HepG2 (cell line): ENCODE data around the gene STAM. TPM values are rescaled to one million over a fixed set of nuclear protein-coding genes. Genes with fewer than 3 reads are reported as not detected.

ENCODE experiments used
- ATAC-seq: fragments of 200-7000 bp; cut with Tn5 transposase; 3 replicates; pipeline ENCODE4 v1.9.1; 2020; ENCODE audit warnings: mild to moderate bottlenecking, moderate library complexity
- BruUV-seq: library from RNA; stranded (reverse); fragments of 400-500 nt; replicated peaks from 2 replicates; lab custom pipeline; 2021; lab: Mats Ljungman, UMichigan
- CTCF ChIA-PET: fragments of 300-600 bp; formaldehyde crosslinking; extraction: SDS; loops from one replicate; lab custom pipeline; 2021; ENCODE audit warnings: low total read pairs, inconsistent platforms, low intra/inter-chr PET ratio; lab: Yijun Ruan, JAX
- POLR2A ChIA-PET: fragments of 350-600 bp; sonication (Branson Sonifier 250); formaldehyde crosslinking; loops from one replicate; lab custom pipeline; 2020; ENCODE audit warnings: antibody characterized with exemption, inconsistent platforms; lab: Yijun Ruan, JAX
- DNase-seq: peaks from one replicate; pipeline ENCODE4 v3.0.0-alpha.2; 2015; ENCODE audit warnings: low spot score
- FAIRE-seq: peaks from 3 replicates; lab custom pipeline; 2011; peaks lifted over from hg19 to GRCh38; lab: Jason Lieb, UNC
- H2AFZ ChIP-seq: one replicate; pipeline ENCODE4 v1.6.1; 2011; ENCODE audit warnings: low read length, inconsistent platforms
- H3K27ac ChIP-seq: fragments of 300-600 bp; 3 replicates; pipeline ENCODE4 v1.8.0; 2011; ENCODE audit warnings: mixed run types, mild to moderate bottlenecking, mixed read lengths, low read length, inconsistent platforms; ENCODE audit not compliant: insufficient read depth; ENCODE audit errors: extremely low read length
- H3K27me3 ChIP-seq, 2 experiments: fragments of 200-600 bp in 1 of 2; 2 replicates in 1 of 2; 3 replicates in 1 of 2; pipeline versions ENCODE4 v1.6.0 to v1.8.0; 2011; ENCODE audit warnings: low read length in 2 of 2, mild to moderate bottlenecking in 2 of 2, moderate library complexity in 2 of 2, inconsistent platforms in 1 of 2; ENCODE audit not compliant: insufficient read depth in 2 of 2, control insufficient read depth in 1 of 2
- H3K36me3 ChIP-seq, 2 experiments: fragments of 200-600 bp in 1 of 2; replicated peaks in 1 of 2; 2 replicates in 1 of 2; 3 replicates in 1 of 2; pipeline versions ENCODE4 v1.5.1 to v1.8.0; 2011; ENCODE audit warnings: low read length in 2 of 2, inconsistent platforms in 1 of 2; ENCODE audit not compliant: insufficient read depth in 2 of 2, control insufficient read depth in 1 of 2
- H3K4me1 ChIP-seq: 2 replicates; pipeline ENCODE4 v1.5.1; 2012; ENCODE audit warnings: low read length, inconsistent platforms; ENCODE audit not compliant: insufficient read depth
- H3K4me2 ChIP-seq: 2 replicates; pipeline ENCODE4 v1.6.0; 2011; ENCODE audit warnings: low read depth, low read length, inconsistent platforms
- H3K4me3 ChIP-seq, 3 experiments: fragments of 200-600 bp in 1 of 3; sonication (generic), shearing (Covaris generic) in 1 of 3; replicated peaks in 1 of 3; 2 replicates each; pipeline ENCODE4 v1.5.1; 2011 to 2016; ENCODE audit warnings: low read length in 3 of 3, inconsistent platforms in 2 of 3, low read depth in 2 of 3, mild to moderate bottlenecking in 2 of 3, control low read depth in 1 of 3, mixed read lengths in 1 of 3; ENCODE audit not compliant: insufficient read depth in 1 of 3
- H3K79me2 ChIP-seq: one replicate; pipeline ENCODE4 v1.6.1; 2011; ENCODE audit warnings: low read length, inconsistent platforms; ENCODE audit not compliant: insufficient read depth
- H3K9ac ChIP-seq: 2 replicates; pipeline ENCODE4 v1.6.0; 2011; ENCODE audit warnings: mild to moderate bottlenecking, low read depth, low read length, inconsistent platforms; ENCODE audit not compliant: insufficient read depth
- H3K9me3 ChIP-seq: 2 replicates; pipeline ENCODE4 v1.5.1; 2012; ENCODE audit warnings: mild to moderate bottlenecking, low read length
- H4K20me1 ChIP-seq: 2 replicates; pipeline ENCODE4 v1.6.0; 2011; ENCODE audit warnings: inconsistent platforms, mild to moderate bottlenecking, low read length, moderate library complexity; ENCODE audit not compliant: insufficient read depth
- CTCF ChIP-seq: sonication (generic); formaldehyde crosslinking; IDR thresholded peaks from 2 replicates; pipeline ENCODE4 v1.5.0; 2020; ENCODE audit warnings: mild to moderate bottlenecking, missing genetic modification reagents, moderate library complexity
- DNMT1 ChIP-seq: sonication (generic); formaldehyde crosslinking; IDR thresholded peaks from 2 replicates; pipeline ENCODE4 v1.5.1; 2020; ENCODE audit warnings: mild to moderate bottlenecking, missing genetic modification reagents
- IRX3 ChIP-seq: sonication (generic); formaldehyde crosslinking; IDR thresholded peaks from 2 replicates; pipeline ENCODE4 v1.8.1; 2023; ENCODE audit warnings: mild to moderate bottlenecking, low read depth, missing genetic modification reagents, borderline replicate concordance
- KDM1A ChIP-seq: IDR thresholded peaks from 2 replicates; pipeline ENCODE4 v1.6.1; 2016; ENCODE audit warnings: missing compliant biosample characterization
- LCORL ChIP-seq, 2 experiments: fragments of 450-650 bp in 1 of 2; sonication (generic) in 1 of 2; formaldehyde crosslinking in 1 of 2; IDR thresholded peaks; 2 replicates each; pipeline versions ENCODE4 v1.5.0 to v1.6.1; 2017 to 2020; ENCODE audit warnings: antibody characterized with exemption in 1 of 2, missing genetic modification reagents in 1 of 2
- MAFF ChIP-seq: IDR thresholded peaks from 2 replicates; pipeline ENCODE4 v1.6.1; 2011; ENCODE audit warnings: low read depth, low read length, improper control_type of control experiment
- MAFG ChIP-seq: sonication (generic); formaldehyde crosslinking; IDR thresholded peaks from 2 replicates; pipeline ENCODE4 v1.5.1; 2020; ENCODE audit warnings: mild to moderate bottlenecking, missing genetic modification reagents
- MAFK ChIP-seq, 2 experiments: IDR thresholded peaks in 1 of 2; conservative IDR thresholded peaks in 1 of 2; 2 replicates each; pipeline ENCODE4 v1.6.1; 2011; ENCODE audit warnings: improper control_type of control experiment in 2 of 2, low read length in 2 of 2
- MTA1 ChIP-seq: sonication (generic); formaldehyde crosslinking; IDR thresholded peaks from 2 replicates; pipeline ENCODE4 v1.4.0; 2020; ENCODE audit warnings: missing genetic modification reagents, mild to moderate bottlenecking, borderline replicate concordance
- PCBP2 ChIP-seq: fragments of 200-400 bp; formaldehyde crosslinking; optimal IDR thresholded peaks from 2 replicates; pipeline ENCODE3; 2018; ENCODE audit warnings: low read length, low read depth; ENCODE audit not compliant: poor library complexity, severe bottlenecking
- SMAD9 ChIP-seq: sonication (generic); formaldehyde crosslinking; IDR thresholded peaks from 2 replicates; pipeline ENCODE4 v1.5.1; 2020; ENCODE audit warnings: mild to moderate bottlenecking, missing genetic modification reagents
- TBL1XR1 ChIP-seq: fragments of 150-350 bp; IDR thresholded peaks from 2 replicates; pipeline ENCODE4 v1.6.1; 2014; ENCODE audit warnings: borderline replicate concordance, low read length; ENCODE audit not compliant: partially characterized antibody
- ZNF326 ChIP-seq: sonication (generic); formaldehyde crosslinking; IDR thresholded peaks from 2 replicates; pipeline ENCODE4 v1.4.0; 2020; ENCODE audit warnings: missing genetic modification reagents, borderline replicate concordance
- ZNF350 ChIP-seq: sonication (generic); formaldehyde crosslinking; IDR thresholded peaks from 2 replicates; pipeline ENCODE4 v1.4.0; 2020; ENCODE audit warnings: mild to moderate bottlenecking, low read depth, missing genetic modification reagents, borderline replicate concordance
- ZNF44 ChIP-seq: sonication (generic); formaldehyde crosslinking; IDR thresholded peaks from 2 replicates; pipeline ENCODE4 v1.5.1; 2020; ENCODE audit warnings: mild to moderate bottlenecking, missing genetic modification reagents
- WGBS: methylation state at CpG from one replicate; pipeline ENCODE4 v1.1.6; 2017; ENCODE audit warnings: low lambda C conversion rate; 5-methylcytosine and 5-hydroxymethylcytosine counted together
- in situ Hi-C: cut with HindIII; loops from 2 replicates; pipeline ENCODE4 v1.10.0; 2017; ENCODE audit warnings: low pct_unique_long_range_greater_than_20kb; ENCODE audit not compliant: extremely low pct_ligation_motif_present
- intact Hi-C: fragments of 100-400 bp; cut with micrococcal nuclease; formaldehyde crosslinking; loops from one replicate; pipeline ENCODE4 v1.10.0; 2022; ENCODE audit not compliant: unreplicated experiment
- polyA plus RNA-seq, 8 experiments: library from polyadenylated mRNA; depleted of rRNA in 3 of 8; stranded (reverse) in 7 of 8; unstranded in 1 of 8; fragments of >200 nt; fragmentation: Illumina TruSeq in 4 of 8; extraction: Trizol in 4 of 8; gene quantifications; 2 replicates each; pipeline versions ENCODE4 v1.2.1 to v1.2.3, GENCODE V29; 2011 to 2016; ENCODE audit warnings: low read depth in 4 of 8, missing spikeins in 1 of 8, mixed read lengths in 1 of 8; ENCODE audit not compliant: insufficient read depth in 1 of 8
- total RNA-seq, 5 experiments: library from RNA; depleted of rRNA; stranded (reverse); fragments of >200 nt; fragmentation: Illumina TruSeq; extraction: Trizol; gene quantifications; 2 replicates each; pipeline ENCODE4 v1.2.3, GENCODE V29; 2016; ENCODE audit warnings: low read depth in 1 of 5

STAM gene
- total and polyA plus RNA-seq, 2 of the 13 experiments (the other 11 are each of a cell fraction or from before 2014, with no cell fraction given), result 19.5 to 25.1 TPM

- TF ChIP-seq TBL1XR1 (no peak), ZNF350 (CRISPR knock-in tag) (no peak), MAFK (conservative IDR thresholded peaks at IDR 0.05 in 1 of 2, IDR thresholded peaks at IDR 0.05 in 1 of 2; ENCODE audit: low read length in 2 of 2) (peak; percentile 12 to 66; a peak in 2 of 4 replicates), MAFF (peak; percentile 62), KDM1A (CRISPR knock-in tag) (no peak), MTA1 (CRISPR knock-in tag) (no peak), PCBP2 (no peak)
- TF ChIP-seq, all 625 proteins: peak for 2
Measured at GRCh38 chr10:17597386-17597785, 46.6 kb upstream of the STAM start (continued).

GRCh38 chr10:17599089-17599488, 44.9 kb upstream of the STAM start:
- FAIRE-seq, result no peak
- CTCF ChIA-PET, result no interaction called here
- WGBS, result 93% methylated on average over 8 of the region's 8 CpGs
- Histone ChIP-seq H3K36me3 (no peaks in the 10 kb centered on the region), H3K9me3 (no peaks in the 10 kb centered on the region), H3K4me3 (no peak overlapping the region), H4K20me1 (no peaks in the 10 kb centered on the region), H2AFZ (no peak overlapping the region), H3K4me1 (no peaks in the 10 kb centered on the region), H3K9ac (no peak overlapping the region), H3K27ac (no peak overlapping the region), H3K27me3 (no peaks in the 10 kb centered on the region), H3K79me2 (no peaks in the 10 kb centered on the region), H3K4me2 (no peak overlapping the region)
- in situ Hi-C loops, result no loop called here
- 0 out of 2 replicates have a peak, but pooled peaks have one; percentile 21 for TF ChIP-seq CTCF (CRISPR knock-in tag)
- TF ChIP-seq MAFG (CRISPR knock-in tag), result no peak
- TF ChIP-seq ZNF326 (CRISPR knock-in tag), result no peak
- TF ChIP-seq IRX3 (CRISPR knock-in tag), result no peak
- no peak for TF ChIP-seq SMAD9 (CRISPR knock-in tag)
- no peak for TF ChIP-seq LCORL (IDR thresholded peaks at IDR 0.05)
- no peak for TF ChIP-seq LCORL (CRISPR knock-in tag; IDR thresholded peaks at IDR 0.05)
- TF ChIP-seq ZNF44, result no peak
- no peak for TF ChIP-seq DNMT1 (CRISPR knock-in tag)
- no TSS peak for BruUV-seq
- DNase-seq, result no peak
- intact Hi-C loops, result no loop called here
- POLR2A ChIA-PET, result no interaction called here
- peak; percentile 36; the same call in 1 of the 3 replicates for ATAC-seq
